Stimulated activated CD8-positive, alpha-beta memory T cell treated with anti-CD3 and anti-CD28 coated beads, Interleukin-7, amount 100 ng/mL, for 24 hours (primary cell): Measurements from ENCODE around the gene NEK4.

Experiments used
- DNase-seq: peaks from one replicate; pipeline ENCODE4 v3.0.0-alpha.2; 2020; ENCODE audit warnings: low read depth

The NEK4 gene

GRCh38 chr3:52770496-52771333, at the start of gene NEK4:
Gene NEK4 (minus strand): TSS chr3:52770940. CDS start chr3:52770746, 194 bp downstream.
- DNase-seq, result peak; percentile 64

GRCh38 chr3:52819936-52820335, 49.2 kb upstream of the NEK4 start:
- DNase-seq, result no peak

- no peak for DNase-seq
These were observed 47.1 kb upstream of the NEK4 start for GRCh38 chr3:52817860-52818259.

DNA sequence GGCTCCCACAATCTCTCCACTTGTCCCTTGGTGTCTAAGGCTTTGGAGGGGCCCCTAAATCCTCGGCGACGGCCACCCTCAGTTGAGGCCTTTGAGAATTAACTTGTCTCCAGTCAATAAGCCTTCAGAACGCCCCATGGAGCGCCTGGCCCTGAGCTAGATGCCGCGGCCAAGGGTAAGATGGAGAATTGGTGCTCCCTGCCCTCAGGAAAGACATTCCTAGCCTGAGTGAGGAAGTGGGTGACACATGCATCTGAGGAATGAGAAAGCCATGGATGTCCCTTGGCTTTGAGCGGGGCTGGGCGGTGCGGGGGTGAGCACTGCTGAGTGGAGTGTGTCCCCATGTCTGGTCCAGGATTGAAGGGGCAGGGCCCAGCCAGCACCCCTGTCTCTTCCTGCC, 46.5 kb upstream of the NEK4 start:
- DNase-seq, result no peak

GRCh38 chr3:52816654-52817053, 45.9 kb upstream of the NEK4 start:
- DNase-seq, result no peak

DNA sequence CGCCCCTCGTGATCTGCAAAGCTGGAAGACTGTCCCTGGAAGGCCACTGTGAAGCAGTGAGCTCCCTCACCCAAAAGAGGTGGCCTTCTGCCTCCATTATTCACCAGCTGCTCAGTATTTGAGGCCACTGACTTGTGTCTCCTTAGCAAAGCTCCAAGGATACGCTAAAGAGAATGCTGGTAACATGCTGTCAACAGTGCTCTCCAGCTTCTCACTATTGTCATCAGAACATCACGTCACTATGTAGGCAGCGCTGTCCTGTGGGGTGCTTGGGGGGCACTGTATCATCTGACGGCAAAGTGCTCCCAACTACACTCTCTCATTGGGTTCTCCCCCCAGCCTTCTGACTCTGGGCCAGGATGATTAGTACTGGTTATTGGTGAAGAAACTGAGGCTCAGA, 45.5 kb upstream of the NEK4 start:
- DNase-seq, result no peak

GRCh38 chr3:52813810-52814209, 43.1 kb upstream of the NEK4 start:
- DNase-seq, result no peak

DNA sequence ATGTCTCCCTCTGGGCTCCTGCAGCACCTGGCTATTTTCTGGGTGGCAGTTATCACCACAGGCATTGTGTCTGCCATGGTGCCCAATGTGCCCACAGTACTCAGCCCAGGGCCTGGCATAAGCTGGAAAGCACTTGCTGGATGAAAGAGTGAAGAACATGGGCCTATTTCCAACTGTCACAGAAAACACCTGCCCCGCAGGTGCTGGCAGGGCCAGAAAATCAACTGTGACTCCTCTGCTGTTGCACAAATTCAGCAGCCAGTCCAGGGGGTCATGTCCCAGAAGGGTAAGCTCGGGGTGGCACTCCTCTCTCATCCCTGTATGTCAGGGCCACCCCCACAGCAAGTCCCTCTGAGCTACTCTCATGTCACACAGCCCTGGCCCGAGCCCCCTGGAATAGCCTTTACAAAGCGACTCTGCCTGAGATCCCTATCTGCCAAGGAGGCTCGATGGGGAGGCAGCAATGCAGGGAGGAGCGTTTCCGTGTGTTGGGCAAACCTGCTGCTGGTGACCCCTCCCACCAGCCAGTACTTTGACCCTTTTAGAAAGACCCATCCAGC, 40.8 kb upstream of the NEK4 start:
- no peak for DNase-seq

DNA sequence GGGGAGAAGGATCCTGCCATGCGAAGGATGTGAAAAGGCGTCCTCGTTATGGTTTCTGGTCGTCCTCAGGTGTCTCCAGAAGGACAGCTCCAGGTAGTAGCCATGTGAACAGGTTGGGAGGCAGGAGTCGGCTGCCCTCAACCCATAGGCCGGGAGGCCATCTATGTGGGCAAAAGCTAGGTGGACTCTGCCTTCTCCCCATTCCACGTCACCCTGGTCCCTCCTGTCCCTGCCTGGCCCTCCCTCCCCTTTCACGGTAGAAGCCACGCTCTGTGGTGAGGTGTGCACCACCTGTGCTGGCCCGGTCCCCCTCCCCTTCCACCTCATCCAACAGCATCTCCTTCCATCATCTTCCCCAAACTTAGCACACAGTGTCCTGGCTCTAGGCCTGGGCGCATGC, 40.2 kb upstream of the NEK4 start:
- DNase-seq, result no peak

DNA sequence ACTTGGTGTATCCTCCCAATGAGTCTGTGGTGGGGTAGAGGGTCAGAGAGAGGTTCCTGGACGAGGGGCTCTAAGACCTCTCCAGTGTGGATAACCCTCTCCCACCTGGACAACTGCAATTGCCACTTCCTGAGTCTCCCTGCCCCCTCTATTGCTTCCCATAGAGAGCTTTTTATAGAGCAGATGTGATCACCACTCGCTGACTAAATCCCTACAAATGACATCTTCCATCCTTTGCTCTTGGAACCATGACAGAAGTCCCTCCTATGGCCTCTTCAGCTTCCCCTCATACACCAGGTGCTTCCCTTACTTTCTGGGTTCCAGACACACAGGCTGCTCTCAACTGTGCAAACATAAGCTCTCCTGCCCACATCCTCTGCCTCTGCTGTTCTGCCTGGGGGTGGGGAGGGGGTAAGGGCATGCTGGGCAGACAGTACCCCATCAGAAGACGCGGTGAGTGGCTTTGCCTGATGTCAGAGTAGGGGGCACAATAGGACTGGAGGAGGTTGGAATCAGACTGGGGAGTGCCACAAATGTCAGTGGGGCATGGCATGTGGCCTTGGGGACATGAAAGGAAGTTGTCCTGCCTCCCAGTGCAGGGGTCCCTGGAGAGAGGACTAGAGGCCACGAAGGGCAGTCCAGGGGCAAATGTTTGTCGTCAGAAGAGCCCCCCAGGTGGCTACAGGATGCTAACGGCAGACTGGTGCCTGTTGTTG, 39.1 kb upstream of the NEK4 start:
- DNase-seq, result no peak

GRCh38 chr3:52809149-52809548, 38.4 kb upstream of the NEK4 start:
- DNase-seq, result no peak

DNA sequence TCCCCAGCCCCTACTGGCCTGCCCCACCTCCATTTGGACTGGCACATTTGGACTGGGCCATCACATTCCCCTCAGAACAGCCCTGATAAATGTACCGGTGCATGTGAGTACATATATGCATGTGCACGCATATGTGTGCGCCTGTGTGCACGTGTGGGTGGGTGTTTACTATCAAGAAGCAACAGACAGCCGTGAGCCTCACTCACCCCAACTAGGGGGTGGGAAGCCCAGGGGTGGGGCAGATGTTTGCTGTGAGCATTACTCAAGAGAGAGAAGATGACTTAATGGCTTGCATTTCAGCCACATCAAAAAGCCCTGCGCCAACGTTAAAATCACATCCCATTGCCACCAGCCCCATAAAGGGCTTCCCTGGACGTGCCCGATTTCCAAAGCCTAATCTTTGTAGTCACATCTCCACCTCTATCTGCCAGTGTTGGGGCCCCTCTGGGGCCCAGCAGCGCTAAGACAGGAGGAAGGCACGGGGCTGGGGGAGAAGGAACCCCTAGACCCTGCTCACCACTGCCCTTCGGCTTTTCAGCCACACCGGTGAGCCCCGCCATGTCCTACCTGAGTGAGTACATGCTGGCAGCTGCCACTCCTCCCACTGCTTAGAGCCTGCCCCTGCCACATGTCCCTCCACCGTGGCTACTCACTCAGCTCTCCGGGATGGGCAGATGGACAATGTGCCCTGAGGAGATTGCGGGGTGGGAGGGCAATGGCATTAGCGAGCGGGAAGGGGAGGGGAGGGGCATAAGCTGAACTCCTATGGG, 34.7 kb upstream of the NEK4 start:
- no peak for DNase-seq

DNA sequence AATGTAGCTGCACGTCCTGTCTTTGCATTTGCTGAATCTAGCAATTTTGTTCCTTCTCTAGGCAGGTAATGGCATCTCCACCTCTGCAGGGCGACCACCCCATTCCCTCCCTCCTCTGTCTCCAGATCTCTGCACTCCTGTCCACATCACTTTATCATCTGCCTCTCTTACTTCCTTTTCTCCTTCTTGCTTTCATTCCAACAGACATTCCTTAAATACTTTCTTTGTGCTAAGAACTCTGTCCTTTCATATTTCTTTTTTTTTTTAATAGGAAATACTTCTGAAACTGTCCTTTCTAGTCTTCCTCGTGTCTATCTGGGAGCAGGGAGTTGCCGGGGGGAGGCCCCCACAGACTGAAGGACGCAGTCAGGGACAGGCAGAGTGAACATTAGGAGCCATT, 31.1 kb upstream of the NEK4 start:
- no peak for DNase-seq

DNA sequence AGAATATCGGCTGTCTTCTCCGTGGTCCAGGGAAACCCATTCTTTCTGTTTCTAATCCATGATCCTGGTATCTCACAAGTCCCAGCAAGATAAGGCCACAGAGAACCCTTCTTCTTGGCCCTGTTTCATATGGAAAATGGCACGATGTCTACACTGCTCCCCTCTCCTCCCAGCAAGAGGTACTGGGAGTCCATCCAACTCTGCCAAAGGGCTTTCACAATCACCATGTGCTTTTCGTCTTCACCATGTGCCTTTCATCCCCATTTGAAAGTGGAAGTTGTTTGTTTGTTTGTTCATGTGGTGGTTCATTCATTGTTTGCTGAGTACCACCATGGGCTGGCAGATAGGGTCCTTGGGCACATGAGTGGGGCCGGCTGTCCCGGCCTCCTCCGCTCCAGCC, 29.3 kb upstream of the NEK4 start:
- DNase-seq, result no peak

DNA sequence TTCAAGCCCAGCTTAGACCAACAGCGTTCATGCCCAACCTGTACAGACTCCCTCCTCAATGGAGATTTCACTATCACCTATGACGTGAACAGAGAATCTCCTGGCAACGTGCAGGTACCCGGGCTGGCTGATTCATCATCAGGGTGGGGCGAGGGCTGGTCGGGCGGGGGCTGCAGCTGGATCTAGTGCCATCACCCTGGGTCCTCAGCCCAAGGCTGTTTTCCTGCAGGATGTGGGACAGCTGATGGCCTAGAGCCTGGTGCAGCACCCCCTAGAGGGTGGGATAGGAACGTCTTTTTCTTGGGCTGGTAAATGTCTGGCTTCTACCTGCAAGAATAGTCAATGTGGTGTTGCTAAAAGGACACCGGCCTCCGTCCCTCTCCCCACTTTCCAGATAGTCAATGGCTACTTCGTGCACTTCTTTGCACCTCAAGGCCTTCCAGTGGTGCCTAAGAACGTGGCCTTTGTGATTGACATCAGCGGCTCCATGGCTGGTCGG, 28.3 kb upstream of the NEK4 start:
- no peak for DNase-seq

GRCh38 chr3:52798376-52798977, 27.7 kb upstream of the NEK4 start:
- DNase-seq, result no peak

- no peak for DNase-seq
These were observed 25.7 kb upstream of the NEK4 start for GRCh38 chr3:52796411-52796810.

DNA sequence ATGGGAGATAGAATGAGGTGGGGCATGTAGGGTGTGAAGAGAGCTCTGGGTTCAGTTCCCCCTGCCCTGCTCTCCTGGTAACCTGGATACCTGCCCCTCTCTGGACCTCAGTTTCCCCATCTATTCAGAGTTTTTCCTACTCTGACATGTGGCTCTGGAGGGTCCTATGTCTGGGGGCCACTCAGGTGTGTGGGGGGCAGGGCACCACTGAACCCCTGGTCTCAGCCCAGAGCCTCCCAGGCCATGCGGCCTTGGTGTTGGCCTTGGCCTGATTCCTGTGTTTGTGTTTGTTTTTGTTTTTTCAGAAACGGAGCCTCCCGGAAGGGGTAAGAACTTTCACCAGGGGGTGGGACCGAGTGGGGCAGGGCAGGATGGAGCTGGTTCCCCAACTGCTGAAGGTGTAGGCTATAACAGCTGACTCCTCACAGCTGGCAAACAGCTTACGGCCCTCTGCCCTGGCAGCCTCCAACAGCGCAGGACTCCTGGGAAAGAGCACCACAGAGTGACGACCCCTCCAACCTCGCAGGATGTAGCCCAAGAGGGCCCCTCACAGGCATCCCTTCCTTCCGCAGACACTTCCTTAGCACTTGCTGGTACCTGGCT, 24.7 kb upstream of the NEK4 start:
- DNase-seq, result no peak

- no peak for DNase-seq
These were observed 23.9 kb upstream of the NEK4 start, which contains the start of gene ITIH3 for GRCh38 chr3:52794612-52795099. Gene ITIH3 (plus strand): TSS chr3:52794796. CDS start chr3:52794804, 8 bp downstream.

- no peak for DNase-seq
These were observed 23.2 kb upstream of the NEK4 start for GRCh38 chr3:52793702-52794611.
